OCI-LY3 (cell line): ENCODE results near the gene TUBG1.
"Not testable (repeated sequence)": the region's sequence is repeated elsewhere in the genome, so short reads cannot be mapped to it uniquely, and the experiment has no call there.

Source experiments
- H2AFZ ChIP-seq: fragments of 200-600, 300-600 bp; shearing (Covaris generic); 2 replicates; pipeline ENCODE4 v1.6.0; 2014; ENCODE audit warnings: antibody characterized with exemption, low read depth, low read length
- H3K27ac ChIP-seq: fragments of 200-600, 300-600 bp; sonication (generic); 2 replicates; pipeline ENCODE4 v1.5.1; 2014; ENCODE audit warnings: mild to moderate bottlenecking, low read length, moderate library complexity, mixed read lengths
- H3K27me3 ChIP-seq: fragments of 200-600, 300-600 bp; sonication (generic); 2 replicates; pipeline ENCODE4 v1.6.1; 2014; ENCODE audit warnings: low read depth, low read length, mixed read lengths
- H3K36me3 ChIP-seq: fragments of 200-600, 300-600 bp; sonication (generic); replicated peaks from 2 replicates; pipeline ENCODE3; 2014; ENCODE audit warnings: low read depth, low read length, mixed read lengths
- H3K4me1 ChIP-seq: fragments of 300-600, 200-600 bp; sonication (generic); 2 replicates; pipeline ENCODE4 v1.6.1; 2014; ENCODE audit warnings: low read length, mixed read lengths
- H3K4me2 ChIP-seq: fragments of 200-600, 300-600 bp; sonication (generic); 2 replicates; pipeline ENCODE4 v1.6.1; 2014; ENCODE audit warnings: low read length, mixed read lengths
- H3K4me3 ChIP-seq: fragments of 300-600, 200-600 bp; sonication (generic); 2 replicates; pipeline ENCODE4 v1.5.1; 2014; ENCODE audit warnings: antibody characterized with exemption, mild to moderate bottlenecking, low read length, moderate library complexity
- H3K79me2 ChIP-seq: fragments of 300-600, 200-600 bp; shearing (Covaris generic); 2 replicates; pipeline ENCODE4 v1.6.1; 2014; ENCODE audit warnings: mild to moderate bottlenecking, low read length, mixed read lengths
- H3K9ac ChIP-seq: fragments of 300-600, 200-600 bp; shearing (Covaris generic); 2 replicates; pipeline ENCODE4 v1.6.0; 2014; ENCODE audit warnings: mild to moderate bottlenecking, low read length, moderate library complexity
- H3K9me3 ChIP-seq: fragments of 200-600, 300-600 bp; shearing (Covaris generic); 2 replicates; pipeline ENCODE4 v1.6.1; 2014; ENCODE audit warnings: low read length, mixed read lengths; ENCODE audit not compliant: insufficient read depth
- H4K20me1 ChIP-seq: fragments of 200-600, 300-600 bp; sonication (generic); 2 replicates; pipeline ENCODE4 v1.6.1; 2016; ENCODE audit warnings: low read length, mixed read lengths; ENCODE audit not compliant: insufficient read depth
- EZH2phosphoT487 ChIP-seq: fragments of 200-600 bp; shearing (Covaris generic); IDR thresholded peaks from 2 replicates; pipeline ENCODE4 v1.6.1; 2018; ENCODE audit warnings: antibody characterized with exemption, mixed run types, low read depth
- TF ChIP-seq, protein P1 (sequence below): fragments of 200-600, 300-600 bp; sonication (generic); IDR thresholded peaks from 2 replicates; pipeline ENCODE4 v1.5.1; 2014; ENCODE audit warnings: antibody characterized with exemption, low read length, low read depth

The TUBG1 gene

DNA sequence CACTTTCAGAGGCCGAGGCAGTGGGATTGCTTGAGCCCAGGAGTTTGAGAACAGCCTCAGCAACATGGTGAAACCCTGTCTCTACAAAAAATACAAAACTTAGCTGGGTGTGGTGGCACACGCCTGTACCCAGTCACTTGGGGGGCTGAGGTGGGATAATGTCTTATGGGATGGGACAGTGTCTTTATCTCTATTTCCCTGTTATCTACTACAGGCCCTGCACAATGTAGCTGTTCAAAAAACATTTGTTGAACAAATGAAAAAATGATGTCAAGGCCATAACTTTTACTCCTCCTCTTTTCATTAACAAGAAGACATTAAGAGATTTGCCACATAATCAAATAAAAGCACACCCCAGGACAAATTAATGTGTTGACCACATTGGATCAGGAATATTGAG lies 13.8 kb downstream of the TUBG1 start:
- no peak overlapping the region for H3K4me3 ChIP-seq
- TF ChIP-seq, protein P1, sequence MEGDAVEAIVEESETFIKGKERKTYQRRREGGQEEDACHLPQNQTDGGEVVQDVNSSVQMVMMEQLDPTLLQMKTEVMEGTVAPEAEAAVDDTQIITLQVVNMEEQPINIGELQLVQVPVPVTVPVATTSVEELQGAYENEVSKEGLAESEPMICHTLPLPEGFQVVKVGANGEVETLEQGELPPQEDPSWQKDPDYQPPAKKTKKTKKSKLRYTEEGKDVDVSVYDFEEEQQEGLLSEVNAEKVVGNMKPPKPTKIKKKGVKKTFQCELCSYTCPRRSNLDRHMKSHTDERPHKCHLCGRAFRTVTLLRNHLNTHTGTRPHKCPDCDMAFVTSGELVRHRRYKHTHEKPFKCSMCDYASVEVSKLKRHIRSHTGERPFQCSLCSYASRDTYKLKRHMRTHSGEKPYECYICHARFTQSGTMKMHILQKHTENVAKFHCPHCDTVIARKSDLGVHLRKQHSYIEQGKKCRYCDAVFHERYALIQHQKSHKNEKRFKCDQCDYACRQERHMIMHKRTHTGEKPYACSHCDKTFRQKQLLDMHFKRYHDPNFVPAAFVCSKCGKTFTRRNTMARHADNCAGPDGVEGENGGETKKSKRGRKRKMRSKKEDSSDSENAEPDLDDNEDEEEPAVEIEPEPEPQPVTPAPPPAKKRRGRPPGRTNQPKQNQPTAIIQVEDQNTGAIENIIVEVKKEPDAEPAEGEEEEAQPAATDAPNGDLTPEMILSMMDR: no peak
- TF ChIP-seq EZH2phosphoT487: no peak
- peaks cover 17% of the 10 kb centered on the region for H3K4me1 ChIP-seq
- no peak overlapping the region for H3K27ac ChIP-seq
- no peak overlapping the region for H2AFZ ChIP-seq
- no peaks in the 10 kb centered on the region for H3K79me2 ChIP-seq
- H3K9me3 ChIP-seq: no peaks in the 10 kb centered on the region
- H3K36me3 ChIP-seq: no peaks in the 10 kb centered on the region
- no peak overlapping the region for H3K9ac ChIP-seq
- no peak overlapping the region for H3K4me2 ChIP-seq
- H4K20me1 ChIP-seq: no peaks in the 10 kb centered on the region
- no peaks in the 10 kb centered on the region for H3K27me3 ChIP-seq

DNA sequence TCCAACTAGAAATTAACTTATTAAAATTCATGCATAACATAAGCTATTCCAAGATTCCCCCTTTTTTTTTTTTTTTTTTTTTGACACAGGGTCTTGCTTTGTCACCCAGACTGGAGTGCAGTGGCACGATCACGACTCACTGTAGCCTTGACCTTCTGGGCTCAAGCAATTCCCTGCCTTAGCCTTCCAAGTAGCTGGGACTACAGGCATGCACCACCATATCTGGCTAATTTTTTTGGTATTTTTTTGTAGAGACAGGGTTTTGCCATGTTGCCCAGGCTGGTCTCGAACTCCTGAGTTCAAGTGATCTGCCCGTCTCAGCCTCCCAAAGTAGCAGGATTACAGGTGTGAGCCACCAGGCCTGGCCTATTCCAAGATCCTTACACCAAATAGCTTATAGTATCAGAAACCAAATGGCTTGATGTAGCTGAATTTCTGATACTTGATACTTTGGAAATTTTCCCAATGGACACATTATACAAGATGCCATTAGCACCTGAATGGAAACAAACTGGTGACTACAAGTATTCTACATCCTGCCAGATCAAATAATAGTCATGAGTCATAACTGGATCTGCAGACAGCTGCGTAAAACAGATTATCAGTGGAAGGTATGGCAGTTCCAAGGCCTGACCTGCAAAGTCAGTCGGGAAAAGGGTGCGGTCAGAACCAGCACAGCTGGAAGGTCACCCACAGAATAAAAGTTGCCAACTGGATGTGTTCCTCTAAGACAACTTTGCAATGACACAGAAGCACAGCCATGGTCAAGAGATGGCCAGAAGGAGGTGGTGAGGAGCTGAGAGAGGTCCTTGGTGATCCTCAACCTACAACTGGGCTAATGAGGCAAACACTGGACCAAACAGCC lies 14.5 kb downstream of the TUBG1 start:
- no peaks in the 10 kb centered on the region for H3K27me3 ChIP-seq
- H2AFZ ChIP-seq: no peak overlapping the region
- H3K4me3 ChIP-seq: no peak overlapping the region
- no peak overlapping the region for H3K27ac ChIP-seq
- no peaks in the 10 kb centered on the region for H3K79me2 ChIP-seq
- TF ChIP-seq, protein P1: no peak
- TF ChIP-seq EZH2phosphoT487: no peak
- no peaks in the 10 kb centered on the region for H3K9me3 ChIP-seq
- peaks cover 10% of the 10 kb centered on the region for H3K4me1 ChIP-seq
- H3K36me3 ChIP-seq: no peaks in the 10 kb centered on the region
- no peak overlapping the region for H3K4me2 ChIP-seq
- no peaks in the 10 kb centered on the region for H4K20me1 ChIP-seq
- H3K9ac ChIP-seq: no peak overlapping the region

DNA sequence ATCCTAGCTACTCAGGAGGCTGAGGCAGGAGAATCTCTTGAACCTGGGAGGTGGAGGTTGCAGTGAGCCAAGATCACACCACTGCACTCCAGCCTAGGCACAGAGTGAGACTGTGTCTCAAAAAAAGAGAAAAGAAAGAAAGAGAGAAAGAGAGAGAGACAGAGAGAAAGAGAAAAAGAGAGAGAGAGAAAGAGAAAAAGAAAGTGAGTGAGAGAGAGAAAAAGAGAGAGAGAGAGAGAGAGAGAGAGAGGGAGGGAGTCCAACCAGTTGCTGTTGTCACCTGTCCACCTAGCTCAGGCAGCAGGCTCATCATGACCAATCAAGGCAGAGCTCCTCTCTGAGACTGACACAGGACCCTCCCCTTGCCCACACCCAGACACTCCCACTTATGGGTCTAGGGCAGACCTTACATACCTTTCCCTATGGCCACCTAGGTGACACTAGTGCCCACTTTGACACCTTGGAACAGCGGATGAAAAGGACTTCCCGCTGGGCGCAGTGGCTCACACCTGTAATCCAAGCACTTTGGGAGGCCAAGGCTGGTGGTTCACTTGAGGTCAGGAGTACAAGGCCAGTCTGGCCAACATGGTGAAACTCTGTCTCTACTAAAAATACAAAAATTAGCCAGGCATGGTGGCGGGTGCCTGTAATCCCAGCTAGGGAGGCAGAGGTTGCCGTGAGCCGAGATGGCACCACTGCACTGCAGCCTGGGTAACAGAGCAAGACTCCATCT lies 17.7 kb downstream of the TUBG1 start:
- not testable (repeated sequence) for H3K4me1 ChIP-seq, H2AFZ ChIP-seq, H3K9me3 ChIP-seq, H3K27ac ChIP-seq, H4K20me1 ChIP-seq, H3K4me2 ChIP-seq, H3K9ac ChIP-seq, H3K79me2 ChIP-seq, H3K4me3 ChIP-seq, H3K36me3 ChIP-seq, H3K27me3 ChIP-seq

DNA sequence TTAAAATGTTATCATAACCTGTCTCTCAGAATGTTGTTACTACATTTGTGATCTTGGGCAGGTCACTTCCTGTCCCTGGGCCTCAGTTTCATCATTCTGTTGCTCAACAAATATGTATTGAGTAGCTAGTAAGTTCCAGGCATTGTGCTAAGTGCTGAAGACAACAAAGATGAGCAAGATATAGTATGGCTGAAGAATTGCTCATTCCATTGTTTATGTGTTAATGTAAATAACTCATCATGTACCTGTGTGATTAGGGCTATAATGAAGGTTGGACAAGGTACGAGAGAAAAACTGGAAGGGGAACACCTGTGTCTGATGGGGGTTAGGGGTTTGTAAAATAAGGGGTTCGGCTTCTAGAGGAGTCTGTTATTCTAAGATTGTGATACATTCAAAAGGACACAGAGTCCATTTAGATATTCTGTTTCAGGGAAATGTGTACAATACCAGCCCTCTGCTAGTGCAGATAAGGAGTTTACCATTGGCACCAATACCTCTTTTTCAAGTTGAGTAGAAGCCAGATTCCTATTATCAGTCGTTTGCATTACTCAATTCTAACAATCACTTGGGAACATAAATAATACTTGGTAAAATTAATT lies 20.0 kb downstream of the TUBG1 start:
- H3K27me3 ChIP-seq: no peaks in the 10 kb centered on the region

More for the DNA sequence above, 20.0 kb downstream of the TUBG1 start:
- no peak overlapping the region for H3K27ac ChIP-seq
- no peak overlapping the region for H3K9ac ChIP-seq
- H3K4me1 ChIP-seq: no peaks in the 10 kb centered on the region
- H3K36me3 ChIP-seq: no peaks in the 10 kb centered on the region
- H3K4me3 ChIP-seq: no peak overlapping the region
- TF ChIP-seq, protein P1: no peak
- TF ChIP-seq EZH2phosphoT487: no peak
- no peaks in the 10 kb centered on the region for H3K79me2 ChIP-seq
- H3K4me2 ChIP-seq: no peak overlapping the region
- no peak overlapping the region for H2AFZ ChIP-seq
- H4K20me1 ChIP-seq: no peaks in the 10 kb centered on the region
- H3K9me3 ChIP-seq: no peaks in the 10 kb centered on the region
